ENCODE measurements around the gene PATL1.

The PATL1 gene

DNA sequence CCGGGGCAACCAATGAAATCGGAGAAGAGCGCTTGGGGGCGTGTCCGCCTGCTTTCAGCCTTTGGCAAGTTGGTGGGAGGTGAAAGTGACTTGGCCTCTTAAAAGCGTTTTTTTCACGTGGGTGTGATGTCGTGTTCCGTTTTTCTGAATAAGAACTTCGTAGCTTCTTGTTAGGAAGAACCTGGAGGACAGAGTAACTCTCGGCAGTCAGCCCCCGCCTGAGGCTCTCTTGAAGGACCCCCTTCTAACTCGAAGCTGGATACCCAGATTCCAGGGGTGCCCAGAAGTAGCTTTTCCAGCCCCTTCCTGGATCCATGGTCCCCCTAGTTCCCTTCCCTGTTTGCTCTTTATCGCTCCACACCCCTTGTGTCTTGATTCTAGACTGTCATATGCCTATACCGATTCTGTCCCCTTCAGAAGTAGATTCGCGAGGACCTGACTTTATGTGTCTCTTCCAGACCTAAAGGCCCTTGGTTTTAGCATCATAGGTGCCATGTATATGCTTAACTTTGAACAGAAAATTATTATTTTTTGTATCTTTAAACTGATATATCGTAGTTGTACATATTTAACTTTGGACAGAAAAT, 52.3 kb downstream of the PATL1 start:
- H3K4me1 ChIP-seq (ENCODE audit: control insufficient read depth, insufficient read depth, low read length) = peaks cover 10% of the 10 kb centered on the region
- 13 to 17% methylated on average over 17 of the region's 18 CpGs for WGBS, 2 experiments

GRCh38 chr11:59615637-59616395, 53.0 kb downstream of the PATL1 start, which contains the start of gene OSBP:
Gene OSBP, minus strand, starts transcription at chr11:59615774. Its CDS starts 110 bp downstream, at chr11:59615664.
- H3K27ac ChIP-seq (ENCODE audit: insufficient read depth, low read depth, low read length, poor library complexity, severe bottlenecking) = peak within 1 kb of the TSS; percentile 68
- no peaks in the 10 kb centered on the region for H3K36me3 ChIP-seq (ENCODE audit: control insufficient read depth, insufficient read depth, low read length)
- H3K4me3 ChIP-seq (ENCODE audit: insufficient read depth, low read depth, low read length) = peak within 1 kb of the TSS; percentile 78
- no peaks in the 10 kb centered on the region for H3K9me3 ChIP-seq (ENCODE audit: control insufficient read depth, low read length)
- 0% methylated on average over 55 of the region's 55 CpGs for WGBS, 2 experiments
- peaks cover 10% of the 10 kb centered on the region for H3K4me1 ChIP-seq (ENCODE audit: control insufficient read depth, insufficient read depth, low read length)
- H3K27me3 ChIP-seq (ENCODE audit: control insufficient read depth, insufficient read depth, low read length, poor library complexity, severe bottlenecking) = no peaks in the 10 kb centered on the region

More for the DNA sequence above, 52.3 kb downstream of the PATL1 start:
- H3K4me3 ChIP-seq (ENCODE audit: insufficient read depth, low read depth, low read length) = peak overlapping the region; percentile 78
- no peaks in the 10 kb centered on the region for H3K36me3 ChIP-seq (ENCODE audit: control insufficient read depth, insufficient read depth, low read length)
- H3K27me3 ChIP-seq (ENCODE audit: control insufficient read depth, insufficient read depth, low read length, poor library complexity, severe bottlenecking) = no peaks in the 10 kb centered on the region
- peak overlapping the region; percentile 68 for H3K27ac ChIP-seq (ENCODE audit: insufficient read depth, low read depth, low read length, poor library complexity, severe bottlenecking)
- H3K9me3 ChIP-seq (ENCODE audit: control insufficient read depth, low read length) = no peaks in the 10 kb centered on the region

GRCh38 chr11:59615120-59615636, 53.7 kb downstream of the PATL1 start:
- peak overlapping the region; percentile 62 for H3K27ac ChIP-seq (ENCODE audit: insufficient read depth, low read depth, low read length, poor library complexity, severe bottlenecking)
- peaks cover 10% of the 10 kb centered on the region for H3K4me1 ChIP-seq (ENCODE audit: control insufficient read depth, insufficient read depth, low read length)
- no peaks in the 10 kb centered on the region for H3K27me3 ChIP-seq (ENCODE audit: control insufficient read depth, insufficient read depth, low read length, poor library complexity, severe bottlenecking)
- WGBS, 2 experiments = 0% methylated on average over 51 of the region's 51 CpGs
- no peaks in the 10 kb centered on the region for H3K9me3 ChIP-seq (ENCODE audit: control insufficient read depth, low read length)
- H3K36me3 ChIP-seq (ENCODE audit: control insufficient read depth, insufficient read depth, low read length) = peaks cover 3% of the 10 kb centered on the region
- H3K4me3 ChIP-seq (ENCODE audit: insufficient read depth, low read depth, low read length) = peak overlapping the region; percentile 78

DNA sequence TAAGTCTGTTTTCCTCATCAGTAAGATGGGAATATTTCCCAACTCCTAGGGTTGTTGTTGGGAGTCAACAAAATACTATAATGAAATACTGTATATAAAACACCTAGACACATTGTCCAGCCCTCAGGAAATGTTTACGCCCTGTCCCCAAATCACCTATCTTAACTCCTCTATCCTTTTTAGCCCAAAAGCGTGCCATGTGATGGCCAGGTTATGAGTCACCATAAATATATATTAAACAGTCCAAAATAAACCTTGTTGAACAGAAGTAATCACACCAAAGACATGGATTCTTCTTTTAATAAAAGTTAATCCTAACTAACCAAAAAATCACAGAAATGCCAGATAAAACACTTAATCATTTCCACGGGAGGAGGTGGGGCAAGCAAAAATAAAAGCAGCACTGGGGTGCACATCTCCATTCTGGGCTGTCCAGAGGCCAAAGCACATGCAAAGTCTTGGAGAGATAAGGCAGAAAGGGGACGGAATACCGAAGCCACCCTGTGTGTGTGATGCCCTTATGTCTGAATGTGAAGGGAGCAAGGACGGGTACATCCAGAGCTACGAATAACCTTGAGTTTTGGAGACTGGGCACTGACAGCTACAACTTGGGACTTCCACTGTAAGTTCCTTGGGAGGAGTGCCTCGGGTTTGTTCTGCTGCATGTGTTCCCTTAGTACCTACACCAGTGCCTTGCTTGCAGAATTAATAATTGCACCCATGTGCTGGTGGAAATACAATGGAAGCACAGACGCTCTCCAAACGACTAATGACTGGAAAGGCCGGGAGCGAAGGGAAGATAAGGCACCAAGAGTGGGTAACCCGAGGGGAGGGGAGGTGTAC, 54.3 kb downstream of the PATL1 start:
- peaks cover 8% of the 10 kb centered on the region for H3K36me3 ChIP-seq (ENCODE audit: control insufficient read depth, insufficient read depth, low read length)
- H3K9me3 ChIP-seq (ENCODE audit: control insufficient read depth, low read length) = no peaks in the 10 kb centered on the region
- no peak overlapping the region for H3K27ac ChIP-seq (ENCODE audit: insufficient read depth, low read depth, low read length, poor library complexity, severe bottlenecking)
- WGBS, 2 experiments = 30 to 38% methylated on average over 12 to 13 of the region's 13 CpGs
- H3K4me3 ChIP-seq (ENCODE audit: insufficient read depth, low read depth, low read length) = peak overlapping the region; percentile 78
- no peaks in the 10 kb centered on the region for H3K27me3 ChIP-seq (ENCODE audit: control insufficient read depth, insufficient read depth, low read length, poor library complexity, severe bottlenecking)
- peaks cover 10% of the 10 kb centered on the region for H3K4me1 ChIP-seq (ENCODE audit: control insufficient read depth, insufficient read depth, low read length)

DNA sequence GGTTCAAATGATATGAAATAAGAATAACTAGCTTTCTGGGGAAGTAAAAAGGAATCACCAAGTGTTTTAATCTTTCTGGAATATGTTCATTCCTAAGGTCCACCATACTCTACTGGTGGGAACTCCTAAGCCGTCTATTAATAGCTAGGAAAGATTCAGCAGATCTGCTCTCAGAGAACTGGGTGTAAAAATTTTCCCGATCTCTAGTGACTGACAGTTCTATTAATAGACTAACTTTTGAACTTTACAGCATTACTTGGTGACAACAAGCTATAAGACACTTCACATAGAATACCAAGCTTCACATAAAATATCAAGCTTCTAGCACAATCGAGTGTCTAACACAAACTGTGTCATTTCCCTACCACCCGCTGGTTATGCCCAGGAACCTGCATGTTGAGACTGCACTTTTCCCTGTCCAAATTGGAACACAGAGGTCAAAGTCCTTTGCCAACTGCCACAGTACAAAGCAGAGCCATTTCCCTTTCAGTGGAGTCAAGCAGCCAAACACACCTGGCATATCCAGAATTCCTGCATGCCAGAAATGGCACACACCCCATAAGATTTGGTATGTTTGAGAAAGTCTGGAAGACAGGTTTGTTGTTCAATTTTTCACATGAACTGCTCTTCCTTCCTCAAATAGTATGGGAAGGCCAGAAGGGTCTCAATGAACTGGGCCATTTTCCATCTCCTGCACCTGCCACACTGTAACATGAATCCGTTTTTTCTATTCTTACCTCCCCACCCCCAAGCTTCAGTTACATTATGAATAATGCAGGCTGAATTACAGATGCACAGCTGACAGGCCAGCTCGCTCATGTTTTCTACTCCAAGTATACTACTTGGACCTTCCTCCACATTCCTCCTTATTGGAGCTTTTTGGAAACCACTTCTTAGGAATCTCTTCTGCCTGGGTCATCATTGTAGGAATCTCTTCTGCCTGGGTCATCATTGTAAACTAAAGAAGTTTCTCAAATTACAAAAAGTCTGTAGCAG, 57.0 kb downstream of the PATL1 start:
- peaks cover 26% of the 10 kb centered on the region for H3K36me3 ChIP-seq (ENCODE audit: control insufficient read depth, insufficient read depth, low read length)
- no peak overlapping the region for H3K4me3 ChIP-seq (ENCODE audit: insufficient read depth, low read depth, low read length)
- no peak overlapping the region for H3K27ac ChIP-seq (ENCODE audit: insufficient read depth, low read depth, low read length, poor library complexity, severe bottlenecking)
- H3K4me1 ChIP-seq (ENCODE audit: control insufficient read depth, insufficient read depth, low read length) = peaks cover 10% of the 10 kb centered on the region
- 91 to 94% methylated on average over 6 of the region's 6 CpGs for WGBS, 2 experiments
- no peaks in the 10 kb centered on the region for H3K9me3 ChIP-seq (ENCODE audit: control insufficient read depth, low read length)
- no peaks in the 10 kb centered on the region for H3K27me3 ChIP-seq (ENCODE audit: control insufficient read depth, insufficient read depth, low read length, poor library complexity, severe bottlenecking)

DNA sequence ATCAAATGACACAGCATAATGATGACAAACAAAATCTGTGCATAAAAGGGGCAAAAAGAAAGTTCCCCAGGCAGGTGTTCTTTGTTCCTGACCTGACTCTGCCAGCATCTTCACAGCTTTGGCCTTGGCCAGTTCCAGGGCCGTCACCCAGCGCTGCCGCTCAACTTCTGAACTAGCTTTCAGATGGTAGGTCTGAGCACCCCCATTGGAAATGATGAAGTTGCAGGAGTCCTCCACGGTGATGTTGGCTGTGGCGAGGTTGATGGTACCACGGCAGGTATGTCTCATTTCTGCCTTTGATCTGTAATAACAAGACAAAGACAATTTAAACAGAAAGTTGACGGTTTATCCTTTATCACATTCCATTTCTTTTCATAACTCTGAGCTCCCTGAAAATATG, 58.5 kb downstream of the PATL1 start:
- no peak overlapping the region for H3K27ac ChIP-seq (ENCODE audit: insufficient read depth, low read depth, low read length, poor library complexity, severe bottlenecking)
- no peaks in the 10 kb centered on the region for H3K9me3 ChIP-seq (ENCODE audit: control insufficient read depth, low read length)
- H3K4me3 ChIP-seq (ENCODE audit: insufficient read depth, low read depth, low read length) = no peak overlapping the region
- no peaks in the 10 kb centered on the region for H3K27me3 ChIP-seq (ENCODE audit: control insufficient read depth, insufficient read depth, low read length, poor library complexity, severe bottlenecking)
- 95 to 97% methylated on average over 7 of the region's 7 CpGs for WGBS, 2 experiments
- H3K36me3 ChIP-seq (ENCODE audit: control insufficient read depth, insufficient read depth, low read length) = peaks cover 37% of the 10 kb centered on the region
- peaks cover 10% of the 10 kb centered on the region for H3K4me1 ChIP-seq (ENCODE audit: control insufficient read depth, insufficient read depth, low read length)

GRCh38 chr11:59607703-59608454, 61.0 kb downstream of the PATL1 start:
- no peak overlapping the region for H3K4me3 ChIP-seq (ENCODE audit: insufficient read depth, low read depth, low read length)
- 96 to 97% methylated on average over 4 to 6 of the region's 6 CpGs for WGBS, 2 experiments

DNA sequence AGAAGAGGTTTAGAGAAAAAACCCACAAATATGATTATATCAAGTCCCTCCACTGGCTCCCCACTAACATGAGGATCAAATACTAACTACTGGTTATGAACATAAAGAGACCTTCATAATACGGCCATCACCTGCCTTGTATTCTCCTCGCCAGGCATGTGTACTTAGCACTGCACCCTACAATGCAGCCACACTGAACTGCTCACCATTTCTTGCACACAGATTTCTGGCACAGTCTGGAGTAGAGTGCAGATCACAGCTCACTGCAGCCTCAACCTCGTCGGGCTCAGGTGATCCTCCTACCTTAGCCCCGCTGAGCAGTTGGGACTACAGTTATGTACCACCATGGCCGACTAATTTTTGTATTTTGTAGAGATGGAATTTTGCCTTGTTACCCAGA, 66.4 kb downstream of the PATL1 start:
- 93 to 94% methylated on average over 6 of the region's 6 CpGs for WGBS, 2 experiments
- Histone ChIP-seq H3K4me1 (ENCODE audit: control insufficient read depth, insufficient read depth, low read length) (no peaks in the 10 kb centered on the region), H3K27ac (ENCODE audit: insufficient read depth, low read depth, low read length, poor library complexity, severe bottlenecking) (no peak overlapping the region), H3K9me3 (ENCODE audit: control insufficient read depth, low read length) (no peaks in the 10 kb centered on the region), H3K4me3 (ENCODE audit: insufficient read depth, low read depth, low read length) (no peak overlapping the region), H3K27me3 (ENCODE audit: control insufficient read depth, insufficient read depth, low read length, poor library complexity, severe bottlenecking) (no peaks in the 10 kb centered on the region), H3K36me3 (ENCODE audit: control insufficient read depth, insufficient read depth, low read length) (peaks cover 50% of the 10 kb centered on the region)

More at GRCh38 chr11:59607703-59608454, 61.0 kb downstream of the PATL1 start:
- H3K27me3 ChIP-seq (ENCODE audit: control insufficient read depth, insufficient read depth, low read length, poor library complexity, severe bottlenecking) = no peaks in the 10 kb centered on the region
- H3K27ac ChIP-seq (ENCODE audit: insufficient read depth, low read depth, low read length, poor library complexity, severe bottlenecking) = no peak overlapping the region
- H3K4me1 ChIP-seq (ENCODE audit: control insufficient read depth, insufficient read depth, low read length) = no peaks in the 10 kb centered on the region
- no peaks in the 10 kb centered on the region for H3K9me3 ChIP-seq (ENCODE audit: control insufficient read depth, low read length)
- peaks cover 37% of the 10 kb centered on the region for H3K36me3 ChIP-seq (ENCODE audit: control insufficient read depth, insufficient read depth, low read length)

GRCh38 chr11:59601788-59602187, 67.0 kb downstream of the PATL1 start:
- 95 to 96% methylated on average over 4 of the region's 4 CpGs for WGBS, 2 experiments
- peaks cover 46% of the 10 kb centered on the region for H3K36me3 ChIP-seq (ENCODE audit: control insufficient read depth, insufficient read depth, low read length)
- no peaks in the 10 kb centered on the region for H3K9me3 ChIP-seq (ENCODE audit: control insufficient read depth, low read length)
- H3K27me3 ChIP-seq (ENCODE audit: control insufficient read depth, insufficient read depth, low read length, poor library complexity, severe bottlenecking) = no peaks in the 10 kb centered on the region
- no peak overlapping the region for H3K27ac ChIP-seq (ENCODE audit: insufficient read depth, low read depth, low read length, poor library complexity, severe bottlenecking)
- no peak overlapping the region for H3K4me3 ChIP-seq (ENCODE audit: insufficient read depth, low read depth, low read length)
- no peaks in the 10 kb centered on the region for H3K4me1 ChIP-seq (ENCODE audit: control insufficient read depth, insufficient read depth, low read length)
